Left ventricle myocardium inferior (tissue), 1 donor: ENCODE data around the gene KIAA1549. TPM values are rescaled to one million over a fixed set of nuclear protein-coding genes. Genes with fewer than 3 reads are reported as not detected.

Experiments used
- DNase-seq: peaks from one replicate; pipeline ENCODE4 v3.0.0-alpha.2; 2020
- H3K27ac ChIP-seq: fragments of 200-600 bp; replicated peaks from 2 replicates; pipeline ENCODE4 v1.8.0; 2021
- H3K27me3 ChIP-seq: fragments of 200-600 bp; 2 replicates; pipeline ENCODE4 v1.8.0; 2021; ENCODE audit warnings: low read depth
- H3K36me3 ChIP-seq: fragments of 200-600 bp; 2 replicates; pipeline ENCODE4 v1.8.0; 2021
- H3K4me1 ChIP-seq: fragments of 200-600 bp; 2 replicates; pipeline ENCODE4 v1.8.0; 2021
- H3K4me3 ChIP-seq: fragments of 200-600 bp; 2 replicates; pipeline ENCODE4 v1.8.0; 2021; ENCODE audit warnings: mild to moderate bottlenecking, moderate library complexity
- H3K9me3 ChIP-seq: fragments of 200-600 bp; replicated peaks from 2 replicates; pipeline ENCODE4 v1.8.0; 2021
- intact Hi-C: fragments of 100-400 bp; cut with micrococcal nuclease; formaldehyde crosslinking; loops from one replicate; pipeline ENCODE4 v1.11.0; 2022
- total RNA-seq: library from RNA; stranded (reverse); fragmentation: NEBNext Ultra II Directional; extraction: Animal tissue kit (Norgen Biotek cat#: 25700); gene quantifications from one replicate; pipeline ENCODE4 v1.2.1, GENCODE V29; 2021
- TF ChIP-seq, protein P1 (sequence below): fragments of 200-600 bp; IDR thresholded peaks from 2 replicates; pipeline ENCODE4 v1.8.0; 2021; ENCODE audit warnings: antibody characterized with exemption, mild to moderate bottlenecking, borderline replicate concordance
- donor health status: DM: no; HTN: yes; CAD: no; lungs with severe emphysema.

Gene KIAA1549
- total RNA-seq, 1 donor from 2014 or later, result 2.1 TPM

DNA sequence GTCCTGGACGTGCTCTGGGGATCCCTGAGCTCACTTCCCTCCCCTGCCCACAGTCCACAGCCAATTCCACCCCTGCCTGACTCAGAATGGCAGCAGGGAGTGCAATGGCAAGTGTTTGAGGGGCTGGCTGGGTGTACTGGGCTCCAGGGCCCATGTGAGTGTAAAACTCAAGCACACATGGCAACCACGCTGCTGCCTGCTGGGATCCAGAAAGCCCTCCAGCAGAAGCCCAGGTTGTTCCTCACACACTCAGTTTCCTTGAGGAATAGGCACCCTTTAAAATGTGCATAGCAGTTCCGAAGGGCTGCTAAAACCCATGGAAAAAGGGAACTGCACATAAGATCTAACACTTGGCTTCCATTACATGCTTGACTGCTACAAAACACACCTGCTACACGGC is 171.8 kb downstream of the KIAA1549 start:
- H3K27ac ChIP-seq, result no peak overlapping the region
- H3K9me3 ChIP-seq, result no peaks in the 10 kb centered on the region
- H3K36me3 ChIP-seq, result no peaks in the 10 kb centered on the region
- intact Hi-C loops, result no loop called here
- H3K27me3 ChIP-seq, result peaks cover under 1% of the 10 kb centered on the region
- no peak for DNase-seq
- TF ChIP-seq, protein P1, sequence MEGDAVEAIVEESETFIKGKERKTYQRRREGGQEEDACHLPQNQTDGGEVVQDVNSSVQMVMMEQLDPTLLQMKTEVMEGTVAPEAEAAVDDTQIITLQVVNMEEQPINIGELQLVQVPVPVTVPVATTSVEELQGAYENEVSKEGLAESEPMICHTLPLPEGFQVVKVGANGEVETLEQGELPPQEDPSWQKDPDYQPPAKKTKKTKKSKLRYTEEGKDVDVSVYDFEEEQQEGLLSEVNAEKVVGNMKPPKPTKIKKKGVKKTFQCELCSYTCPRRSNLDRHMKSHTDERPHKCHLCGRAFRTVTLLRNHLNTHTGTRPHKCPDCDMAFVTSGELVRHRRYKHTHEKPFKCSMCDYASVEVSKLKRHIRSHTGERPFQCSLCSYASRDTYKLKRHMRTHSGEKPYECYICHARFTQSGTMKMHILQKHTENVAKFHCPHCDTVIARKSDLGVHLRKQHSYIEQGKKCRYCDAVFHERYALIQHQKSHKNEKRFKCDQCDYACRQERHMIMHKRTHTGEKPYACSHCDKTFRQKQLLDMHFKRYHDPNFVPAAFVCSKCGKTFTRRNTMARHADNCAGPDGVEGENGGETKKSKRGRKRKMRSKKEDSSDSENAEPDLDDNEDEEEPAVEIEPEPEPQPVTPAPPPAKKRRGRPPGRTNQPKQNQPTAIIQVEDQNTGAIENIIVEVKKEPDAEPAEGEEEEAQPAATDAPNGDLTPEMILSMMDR, result no peak
- no peaks in the 10 kb centered on the region for H3K4me1 ChIP-seq
- H3K4me3 ChIP-seq, result no peak overlapping the region

DNA sequence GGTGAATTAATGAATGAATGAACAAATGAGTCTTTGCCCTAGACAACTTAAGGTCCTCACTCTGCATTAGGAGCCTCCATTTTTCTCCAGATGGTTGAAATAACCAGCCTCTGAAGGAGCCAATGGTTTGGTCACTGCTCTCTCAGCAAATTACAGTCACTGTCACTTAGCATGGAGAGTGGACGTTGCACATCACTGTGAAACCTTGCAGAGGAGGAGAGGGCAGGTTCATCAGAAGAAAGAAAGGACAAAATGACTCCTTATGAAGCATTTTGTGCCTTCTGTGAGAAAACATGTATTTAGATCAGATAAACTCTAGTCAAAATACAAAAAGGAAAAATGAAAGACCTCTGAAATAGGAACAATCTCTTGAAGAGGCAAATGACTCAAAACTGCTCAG is 176.6 kb downstream of the KIAA1549 start:
- Histone ChIP-seq H3K27me3 (peaks cover 12% of the 10 kb centered on the region), H3K4me1 (no peaks in the 10 kb centered on the region), H3K36me3 (no peaks in the 10 kb centered on the region), H3K4me3 (no peak overlapping the region), H3K9me3 (no peaks in the 10 kb centered on the region), H3K27ac (no peak overlapping the region)
- no peak for DNase-seq
- intact Hi-C loops, result no loop called here
- TF ChIP-seq, protein P1, result no peak

DNA sequence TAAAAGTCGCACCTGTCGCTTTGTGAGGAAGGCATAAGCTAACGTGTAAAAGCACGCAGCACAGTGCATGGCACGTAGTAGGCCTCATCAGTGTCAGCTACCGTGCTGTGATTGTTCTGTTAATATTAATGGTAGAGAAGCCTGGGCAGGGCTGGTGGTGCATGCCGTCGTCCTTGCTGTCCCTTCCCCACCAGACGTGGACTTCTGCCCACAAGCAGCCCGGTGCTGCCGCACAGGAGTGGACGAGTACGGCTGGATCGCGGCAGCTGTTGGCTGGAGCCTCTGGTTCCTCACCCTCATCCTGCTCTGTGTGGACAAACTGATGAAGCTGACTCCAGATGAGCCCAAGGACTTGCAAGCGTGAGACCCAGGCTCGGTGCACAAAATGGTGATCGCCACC is 178.5 kb downstream of the KIAA1549 start:
- Histone ChIP-seq H3K27me3 (peaks cover 26% of the 10 kb centered on the region), H3K4me1 (no peaks in the 10 kb centered on the region), H3K36me3 (no peaks in the 10 kb centered on the region), H3K27ac (no peak overlapping the region), H3K4me3 (no peak overlapping the region), H3K9me3 (no peaks in the 10 kb centered on the region)
- TF ChIP-seq, protein P1, result no peak
- intact Hi-C loops, result no loop called here
- DNase-seq, result no peak

DNA sequence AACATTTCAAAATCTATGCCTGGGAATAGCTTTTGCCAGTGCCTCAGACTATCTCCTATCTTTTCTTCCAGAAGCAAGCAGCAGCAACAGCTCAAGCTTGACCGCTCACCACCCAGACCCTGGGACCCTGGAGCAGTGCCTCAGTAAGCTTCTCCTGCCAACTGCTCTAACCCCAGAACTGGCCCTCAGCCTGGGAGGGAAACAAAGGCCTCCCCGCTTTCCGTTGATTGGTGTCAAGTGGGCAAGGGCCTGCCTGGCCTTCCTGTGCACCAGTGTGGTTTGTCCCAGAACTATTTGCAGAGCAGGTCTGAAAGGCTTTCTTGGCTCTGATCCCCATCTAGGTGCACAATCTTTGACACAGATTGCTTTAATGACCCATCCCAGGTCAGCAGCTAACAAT is 179.9 kb downstream of the KIAA1549 start:
- TF ChIP-seq, protein P1, result no peak
- Histone ChIP-seq H3K9me3 (no peaks in the 10 kb centered on the region), H3K27me3 (peaks cover 40% of the 10 kb centered on the region), H3K27ac (no peak overlapping the region), H3K4me1 (no peaks in the 10 kb centered on the region), H3K36me3 (no peaks in the 10 kb centered on the region), H3K4me3 (no peak overlapping the region)
- intact Hi-C loops, result no loop called here
- no peak for DNase-seq

DNA sequence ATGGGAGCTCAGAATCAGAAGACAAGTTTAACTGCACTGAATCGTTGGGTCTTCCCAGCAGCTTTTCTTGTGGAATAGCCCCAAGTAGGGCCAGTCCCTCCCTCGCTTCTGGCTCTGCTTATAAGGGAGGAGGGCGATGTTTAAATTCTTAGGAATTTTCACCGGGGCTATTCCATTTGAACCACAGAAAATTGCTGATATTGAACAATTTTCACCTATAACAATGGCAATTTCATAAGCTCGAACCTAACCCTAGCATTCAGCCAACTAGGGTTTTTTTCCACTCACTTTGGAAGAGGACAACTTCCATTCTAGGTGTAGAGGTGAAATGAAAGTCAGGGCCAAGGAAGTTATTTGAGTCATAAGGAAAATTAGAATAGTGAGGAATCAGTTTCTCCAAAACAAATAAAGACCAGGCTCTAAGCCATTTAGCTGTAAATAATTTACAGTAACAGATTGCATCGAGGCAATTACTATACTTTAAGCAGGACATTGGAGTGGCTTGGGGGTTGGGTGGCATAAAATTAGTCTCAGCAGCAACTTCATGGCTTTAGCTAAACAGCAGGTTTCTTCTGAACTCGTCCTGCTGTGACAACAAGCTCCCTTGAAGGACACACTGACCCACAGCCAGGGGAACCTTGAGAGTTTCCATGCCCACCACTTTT is 181.7 kb downstream of the KIAA1549 start:
- no peaks in the 10 kb centered on the region for H3K4me1 ChIP-seq
- TF ChIP-seq, protein P1, result no peak
- intact Hi-C loops, result no loop called here
- H3K27ac ChIP-seq, result no peak overlapping the region
- peaks cover 57% of the 10 kb centered on the region for H3K27me3 ChIP-seq
- no peaks in the 10 kb centered on the region for H3K9me3 ChIP-seq
- no peak overlapping the region for H3K4me3 ChIP-seq
- no peaks in the 10 kb centered on the region for H3K36me3 ChIP-seq
- no peak for DNase-seq
